ENCODE data around the gene EPG5. TPM values are rescaled to one million over a fixed set of nuclear protein-coding genes. Genes with fewer than 3 reads are reported as not detected.

Gene EPG5
- total RNA-seq, 1 experiment from 2014 or later, result 12.9 TPM

- POLR2A ChIA-PET, result no interaction called here
- Histone ChIP-seq H3K4me1 (ENCODE audit: control insufficient read depth, insufficient read depth, low read length) (no peaks in the 10 kb centered on the region), H3K27ac (ENCODE audit: low read length) (no peak overlapping the region), H3K36me3 (ENCODE audit: control insufficient read depth, insufficient read depth, low read length) (no peaks in the 10 kb centered on the region), H3K27me3 (ENCODE audit: control insufficient read depth, insufficient read depth, low read length) (no peaks in the 10 kb centered on the region), H3K4me3 (ENCODE audit: low read depth in 2 of 2, low read length in 2 of 2) (no peak overlapping the region), H3K9me3 (ENCODE audit: control insufficient read depth, insufficient read depth, low read depth, low read length) (no peaks in the 10 kb centered on the region)
- intact Hi-C loops (cut with micrococcal nuclease; ENCODE audit: unreplicated experiment) (no loop called here), in situ Hi-C loops (cut with HindIII; ENCODE audit: low pct_unique_long_range_greater_than_20kb, low sequenced_read_pairs) (no loop called here)
- DNase-seq (ENCODE audit: low read depth, low spot score) (no peak), ATAC-seq (no peak)
- BruUV-seq (replicated peaks), result no TSS peak
- CTCF ChIA-PET, result no interaction called here
- TF ChIP-seq CTCF (IDR thresholded peaks at IDR 0.05), result no peak
- no peak for TF ChIP-seq POLR2AphosphoS5 (IDR thresholded peaks at IDR 0.05; ENCODE audit: low read depth, low read length)
- no peak for TF ChIP-seq SIN3A (IDR thresholded peaks at IDR 0.05; ENCODE audit: borderline replicate concordance, insufficient read depth, low read depth, low read length)
- no peak for TF ChIP-seq REST (IDR thresholded peaks at IDR 0.05; ENCODE audit: insufficient read depth in 1 of 2, low read depth in 2 of 2, low read length in 1 of 2)
- no peak for TF ChIP-seq TCF7L2 (IDR thresholded peaks at IDR 0.05; ENCODE audit: low read depth, low read length)
Observed at GRCh38 chr18:46008531-46008930, 41.4 kb upstream of the EPG5 start.

- Histone ChIP-seq H3K27ac (ENCODE audit: low read length) (no peak overlapping the region), H3K9me3 (ENCODE audit: control insufficient read depth, insufficient read depth, low read depth, low read length) (no peaks in the 10 kb centered on the region), H3K27me3 (ENCODE audit: control insufficient read depth, insufficient read depth, low read length) (no peaks in the 10 kb centered on the region), H3K4me1 (ENCODE audit: control insufficient read depth, insufficient read depth, low read length) (no peaks in the 10 kb centered on the region), H3K4me3 (ENCODE audit: low read depth in 2 of 2, low read length in 2 of 2) (no peak overlapping the region), H3K36me3 (ENCODE audit: control insufficient read depth, insufficient read depth, low read length) (no peaks in the 10 kb centered on the region)
- DNase-seq (ENCODE audit: low read depth, low spot score) (no peak), ATAC-seq (no peak)
- CTCF ChIA-PET, result no interaction called here
- TF ChIP-seq REST (IDR thresholded peaks at IDR 0.05; ENCODE audit: insufficient read depth in 1 of 2, low read depth in 2 of 2, low read length in 1 of 2) (no peak), CTCF (IDR thresholded peaks at IDR 0.05) (no peak), POLR2AphosphoS5 (IDR thresholded peaks at IDR 0.05; ENCODE audit: low read depth, low read length) (no peak), SIN3A (IDR thresholded peaks at IDR 0.05; ENCODE audit: borderline replicate concordance, insufficient read depth, low read depth, low read length) (no peak), TCF7L2 (IDR thresholded peaks at IDR 0.05; ENCODE audit: low read depth, low read length) (no peak)
- no TSS peak for BruUV-seq (replicated peaks)
- in situ Hi-C loops (cut with HindIII; ENCODE audit: low pct_unique_long_range_greater_than_20kb, low sequenced_read_pairs), result no loop called here
- intact Hi-C loops (cut with micrococcal nuclease; ENCODE audit: unreplicated experiment), result no loop called here
- POLR2A ChIA-PET, result no interaction called here
Observed at GRCh38 chr18:46007165-46007564, 40.0 kb upstream of the EPG5 start.

Measured in Panc1 (cell line).